Neural progenitor cell (in vitro differentiated cells): ENCODE measurements around the gene TAF11L12.
"Not testable (repeated sequence)": the region's sequence is repeated elsewhere in the genome, so short reads cannot be mapped to it uniquely, and the experiment has no call there.

ENCODE experiments used
- CTCF ChIP-seq: fragments of 200-600 bp; sonication (generic); IDR thresholded peaks from 2 replicates; pipeline ENCODE4 v1.5.1; 2017; ENCODE audit warnings: antibody characterized with exemption, mild to moderate bottlenecking
- EZH2 ChIP-seq: fragments of 200-600 bp; sonication (generic); IDR thresholded peaks from 2 replicates; pipeline ENCODE4 v1.6.1; 2017; ENCODE audit warnings: antibody characterized with exemption, mild to moderate bottlenecking, moderate library complexity
- EZH2phosphoT487 ChIP-seq: fragments of 200-600 bp; sonication (generic); IDR thresholded peaks from 2 replicates; pipeline ENCODE4 v1.6.1; 2017; ENCODE audit warnings: antibody characterized with exemption

GRCh38 chr5:17607461-17607860 is 2.7 kb upstream of the TAF11L12 start:
- not testable (repeated sequence) for TF ChIP-seq CTCF, EZH2, EZH2phosphoT487
